SK-N-SH (cell line): ENCODE measurements around the gene ATAD1. TPM values are rescaled to one million over a fixed set of nuclear protein-coding genes. Genes with fewer than 3 reads are reported as not detected.

ENCODE experiments used
- CTCF ChIA-PET: fragments of 300-600, 350-600 bp; formaldehyde crosslinking; extraction: SDS; loops from one replicate; lab custom pipeline; 2021; lab: Yijun Ruan, JAX
- POLR2A ChIA-PET: fragments of 350-600 bp; sonication (Branson Sonifier 250); formaldehyde crosslinking; extraction: SDS; loops from one replicate; lab custom pipeline; 2020; ENCODE audit warnings: antibody characterized with exemption, inconsistent platforms; lab: Yijun Ruan, JAX
- DNase-seq: peaks from one replicate; pipeline ENCODE4 v3.0.0; 2012
- H2AFZ ChIP-seq: fragments of 200-600 bp; sonication (generic); 2 replicates; pipeline ENCODE4 v1.8.1; 2016; ENCODE audit warnings: antibody characterized with exemption, mild to moderate bottlenecking, low read depth
- H3F3A ChIP-seq: fragments of 200-600 bp; sonication (generic); replicated peaks from 2 replicates; pipeline ENCODE3; 2016; ENCODE audit warnings: antibody characterized with exemption, mild to moderate bottlenecking; ENCODE audit not compliant: insufficient read depth
- H3K27ac ChIP-seq, 2 experiments: fragments of 200-500 bp in 1 of 2; fragments of 200-600 bp in 1 of 2; sonication (Bioruptor generic) in 1 of 2; sonication (generic), shearing (Covaris generic) in 1 of 2; 2 replicates each; pipeline versions ENCODE4 v1.5.1 to v1.6.1; 2014 to 2016; ENCODE audit warnings: low read depth in 2 of 2, inconsistent platforms in 1 of 2, low read length in 1 of 2, mild to moderate bottlenecking in 1 of 2, mixed read lengths in 1 of 2
- H3K27me3 ChIP-seq: fragments of 200-600 bp; sonication (generic), shearing (Covaris generic); 2 replicates; pipeline ENCODE4 v1.6.1; 2016; ENCODE audit warnings: mixed run types; ENCODE audit not compliant: insufficient read depth
- H3K36me3 ChIP-seq, 2 experiments: fragments of 200-500 bp in 1 of 2; fragments of 200-600 bp in 1 of 2; sonication (Bioruptor generic) in 1 of 2; sonication (generic) in 1 of 2; replicated peaks in 1 of 2; 2 replicates each; pipeline versions ENCODE3 to v1.5.1; 2014 to 2016; ENCODE audit warnings: low read length in 1 of 2, mild to moderate bottlenecking in 1 of 2; ENCODE audit not compliant: insufficient read depth in 2 of 2, control insufficient read depth in 1 of 2
- H3K4me1 ChIP-seq, 2 experiments: fragments of 200-500 bp in 1 of 2; fragments of 200-600 bp in 1 of 2; sonication (Bioruptor generic) in 1 of 2; sonication (generic), shearing (Covaris generic) in 1 of 2; 2 replicates each; pipeline versions ENCODE4 v1.5.1 to v1.6.1; 2014 to 2016; ENCODE audit warnings: low read depth in 1 of 2, low read length in 1 of 2, mixed run types in 1 of 2; ENCODE audit not compliant: insufficient read depth in 2 of 2, control insufficient read depth in 1 of 2
- H3K4me2 ChIP-seq: fragments of 200-600 bp; sonication (generic), shearing (Covaris generic); 2 replicates; pipeline ENCODE4 v1.6.1; 2017; ENCODE audit warnings: mixed run types
- H3K4me3 ChIP-seq, 2 experiments: fragments of 200-500 bp in 1 of 2; fragments of 200-600 bp in 1 of 2; sonication (Bioruptor generic) in 1 of 2; sonication (generic), shearing (Covaris generic) in 1 of 2; 2 replicates each; pipeline versions ENCODE4 v1.5.1 to v1.8.1; 2014 to 2016; ENCODE audit warnings: low read depth in 2 of 2, inconsistent platforms in 1 of 2, low read length in 1 of 2, mild to moderate bottlenecking in 1 of 2, mixed read lengths in 1 of 2, moderate library complexity in 1 of 2
- H3K79me2 ChIP-seq: fragments of 200-600 bp; sonication (generic); 2 replicates; pipeline ENCODE4 v1.8.1; 2017; ENCODE audit warnings: mild to moderate bottlenecking; ENCODE audit not compliant: insufficient read depth
- H3K9ac ChIP-seq: fragments of 200-600 bp; sonication (generic); 2 replicates; pipeline ENCODE4 v1.6.1; 2017; ENCODE audit warnings: mixed run types
- H3K9me2 ChIP-seq: fragments of 200-600 bp; sonication (generic); 2 replicates; pipeline ENCODE4 v1.6.1; 2017; ENCODE audit warnings: mixed run types
- H3K9me3 ChIP-seq: fragments of 200-600 bp; sonication (generic); 2 replicates; pipeline ENCODE4 v1.6.1; 2017; ENCODE audit warnings: mixed run types, mild to moderate bottlenecking, moderate library complexity
- H4K20me1 ChIP-seq: fragments of 200-600 bp; sonication (generic); 2 replicates; pipeline ENCODE4 v1.6.1; 2017; ENCODE audit warnings: mild to moderate bottlenecking, mixed run types; ENCODE audit not compliant: insufficient read depth
- ELF1 ChIP-seq: IDR thresholded peaks from 2 replicates; pipeline ENCODE4 v1.4.0; 2012
- EP300 ChIP-seq, 2 experiments: IDR thresholded peaks; 2 replicates each; pipeline versions ENCODE4 v1.4.0 to v1.6.1; 2012; ENCODE audit warnings: borderline replicate concordance in 1 of 2, low read depth in 1 of 2, low read length in 1 of 2
- FOSL2 ChIP-seq: IDR thresholded peaks from 2 replicates; pipeline ENCODE4 v1.4.0; 2012; ENCODE audit warnings: low read depth, mild to moderate bottlenecking, moderate library complexity, borderline replicate concordance
- FOXJ3 ChIP-seq: sonication (generic); formaldehyde crosslinking; IDR thresholded peaks from 2 replicates; pipeline ENCODE4 v1.5.1; 2020; ENCODE audit warnings: mild to moderate bottlenecking, missing genetic modification reagents
- GABPA ChIP-seq: IDR thresholded peaks from 2 replicates; pipeline ENCODE4 v1.4.0; 2012; ENCODE audit warnings: low read depth, mild to moderate bottlenecking
- IRF3 ChIP-seq: fragments of 150-350 bp; IDR thresholded peaks from 2 replicates; pipeline ENCODE4 v1.6.1; 2016; ENCODE audit warnings: mild to moderate bottlenecking, low read depth, low read length
- MEF2A ChIP-seq: IDR thresholded peaks from 2 replicates; pipeline ENCODE4 v1.4.0; 2012; ENCODE audit warnings: low read depth, borderline replicate concordance
- MXI1 ChIP-seq: IDR thresholded peaks from 2 replicates; pipeline ENCODE4 v1.6.1; 2012; ENCODE audit warnings: mild to moderate bottlenecking, low read depth, low read length, improper control_type of control experiment
- NFIC ChIP-seq: IDR thresholded peaks from 2 replicates; pipeline ENCODE4 v1.4.0; 2012; ENCODE audit warnings: borderline replicate concordance
- RAD21 ChIP-seq: IDR thresholded peaks from 2 replicates; pipeline ENCODE4 v1.6.1; 2012; ENCODE audit warnings: mild to moderate bottlenecking, low read length
- RXRA ChIP-seq: IDR thresholded peaks from 2 replicates; pipeline ENCODE4 v1.4.0; 2012; ENCODE audit warnings: low read depth, mild to moderate bottlenecking, borderline replicate concordance
- SIN3A ChIP-seq: IDR thresholded peaks from 2 replicates; pipeline ENCODE4 v1.6.1; 2012; ENCODE audit warnings: low read depth, mild to moderate bottlenecking, low read length, moderate library complexity, borderline replicate concordance
- USF2 ChIP-seq: fragments of 150-350 bp; IDR thresholded peaks from 2 replicates; pipeline ENCODE4 v1.6.1; 2017; ENCODE audit warnings: antibody characterized with exemption, low read length, low read depth, borderline replicate concordance
- WGBS: methylation state at CpG from one replicate; pipeline ENCODE4 v1.1.6; 2017; ENCODE audit warnings: low lambda C conversion rate; 5-methylcytosine and 5-hydroxymethylcytosine counted together
- polyA plus RNA-seq, 3 experiments: library from polyadenylated mRNA; depleted of rRNA; stranded (reverse); fragments of >200 nt; gene quantifications; 2 replicates each; pipeline ENCODE4 v1.2.3, GENCODE V29; 2012
- TF ChIP-seq, protein P1 (sequence below): IDR thresholded peaks from 2 replicates; pipeline ENCODE4; 2012
- TF ChIP-seq, protein P2 (sequence below): IDR thresholded peaks from 2 replicates; pipeline ENCODE4 v1.4.0; 2012; ENCODE audit warnings: low read depth, borderline replicate concordance
- TF ChIP-seq, protein P3 (sequence below): fragments of 200-600 bp; sonication (generic); IDR thresholded peaks from 2 replicates; pipeline ENCODE4 v1.6.1; 2017; ENCODE audit warnings: antibody characterized with exemption, mild to moderate bottlenecking, moderate library complexity

ATAD1 gene
- polyA plus RNA-seq, 1 of the 3 experiments (the other 2 are of a cell fraction) = 13.5 TPM

GRCh38 chr10:87799860-87800259 is 18.2 kb downstream of the ATAD1 start:
- no peaks in the 10 kb centered on the region for H3K27me3 ChIP-seq
- POLR2A ChIA-PET = no interaction called here
- no peak for DNase-seq
- CTCF ChIA-PET = no interaction called here
- no peak overlapping the region for H2AFZ ChIP-seq
- H4K20me1 ChIP-seq = no peaks in the 10 kb centered on the region; the same call in 1 of the 2 replicates
- H3K4me1 ChIP-seq = no peaks in the 10 kb centered on the region
- H3K9me2 ChIP-seq = no peaks in the 10 kb centered on the region
- H3K9ac ChIP-seq = no peak overlapping the region
- H3K4me2 ChIP-seq = no peak overlapping the region
- peaks cover 24% of the 10 kb centered on the region; the same call in 1 of the 2 replicates for H3K9me3 ChIP-seq
- no peak overlapping the region for H3K4me3 ChIP-seq
- no peak overlapping the region for H3K27ac ChIP-seq
- H3K79me2 ChIP-seq = peaks cover 76% of the 10 kb centered on the region
- H3F3A ChIP-seq = peaks cover 5% of the 10 kb centered on the region
- H3K36me3 ChIP-seq = peaks cover 75 to 85% of the 10 kb centered on the region in 2 experiments
- TF ChIP-seq USF2 (no peak), MEF2A (no peak), RAD21 (no peak), NFIC (no peak), SIN3A (no peak), RXRA (no peak), FOXJ3 (no peak), IRF3 (no peak), ELF1 (no peak), EP300 (IDR thresholded peaks at IDR 0.05; ENCODE audit: borderline replicate concordance in 1 of 2, low read depth in 1 of 2, low read length in 1 of 2) (no peak), GABPA (no peak), FOSL2 (no peak), MXI1 (no peak)
- TF ChIP-seq, protein P1, sequence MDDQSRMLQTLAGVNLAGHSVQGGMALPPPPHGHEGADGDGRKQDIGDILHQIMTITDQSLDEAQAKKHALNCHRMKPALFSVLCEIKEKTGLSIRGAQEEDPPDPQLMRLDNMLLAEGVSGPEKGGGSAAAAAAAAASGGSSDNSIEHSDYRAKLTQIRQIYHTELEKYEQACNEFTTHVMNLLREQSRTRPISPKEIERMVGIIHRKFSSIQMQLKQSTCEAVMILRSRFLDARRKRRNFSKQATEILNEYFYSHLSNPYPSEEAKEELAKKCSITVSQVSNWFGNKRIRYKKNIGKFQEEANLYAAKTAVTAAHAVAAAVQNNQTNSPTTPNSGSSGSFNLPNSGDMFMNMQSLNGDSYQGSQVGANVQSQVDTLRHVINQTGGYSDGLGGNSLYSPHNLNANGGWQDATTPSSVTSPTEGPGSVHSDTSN = no peak
- TF ChIP-seq, protein P2, sequence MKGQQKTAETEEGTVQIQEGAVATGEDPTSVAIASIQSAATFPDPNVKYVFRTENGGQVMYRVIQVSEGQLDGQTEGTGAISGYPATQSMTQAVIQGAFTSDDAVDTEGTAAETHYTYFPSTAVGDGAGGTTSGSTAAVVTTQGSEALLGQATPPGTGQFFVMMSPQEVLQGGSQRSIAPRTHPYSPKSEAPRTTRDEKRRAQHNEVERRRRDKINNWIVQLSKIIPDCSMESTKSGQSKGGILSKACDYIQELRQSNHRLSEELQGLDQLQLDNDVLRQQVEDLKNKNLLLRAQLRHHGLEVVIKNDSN = no peak
- TF ChIP-seq, protein P3, sequence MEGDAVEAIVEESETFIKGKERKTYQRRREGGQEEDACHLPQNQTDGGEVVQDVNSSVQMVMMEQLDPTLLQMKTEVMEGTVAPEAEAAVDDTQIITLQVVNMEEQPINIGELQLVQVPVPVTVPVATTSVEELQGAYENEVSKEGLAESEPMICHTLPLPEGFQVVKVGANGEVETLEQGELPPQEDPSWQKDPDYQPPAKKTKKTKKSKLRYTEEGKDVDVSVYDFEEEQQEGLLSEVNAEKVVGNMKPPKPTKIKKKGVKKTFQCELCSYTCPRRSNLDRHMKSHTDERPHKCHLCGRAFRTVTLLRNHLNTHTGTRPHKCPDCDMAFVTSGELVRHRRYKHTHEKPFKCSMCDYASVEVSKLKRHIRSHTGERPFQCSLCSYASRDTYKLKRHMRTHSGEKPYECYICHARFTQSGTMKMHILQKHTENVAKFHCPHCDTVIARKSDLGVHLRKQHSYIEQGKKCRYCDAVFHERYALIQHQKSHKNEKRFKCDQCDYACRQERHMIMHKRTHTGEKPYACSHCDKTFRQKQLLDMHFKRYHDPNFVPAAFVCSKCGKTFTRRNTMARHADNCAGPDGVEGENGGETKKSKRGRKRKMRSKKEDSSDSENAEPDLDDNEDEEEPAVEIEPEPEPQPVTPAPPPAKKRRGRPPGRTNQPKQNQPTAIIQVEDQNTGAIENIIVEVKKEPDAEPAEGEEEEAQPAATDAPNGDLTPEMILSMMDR = no peak
- WGBS = 98% methylated on average over 1 of the region's 1 CpG
